ENCODE measurements around the gene PLD1.

Gene PLD1

DNA sequence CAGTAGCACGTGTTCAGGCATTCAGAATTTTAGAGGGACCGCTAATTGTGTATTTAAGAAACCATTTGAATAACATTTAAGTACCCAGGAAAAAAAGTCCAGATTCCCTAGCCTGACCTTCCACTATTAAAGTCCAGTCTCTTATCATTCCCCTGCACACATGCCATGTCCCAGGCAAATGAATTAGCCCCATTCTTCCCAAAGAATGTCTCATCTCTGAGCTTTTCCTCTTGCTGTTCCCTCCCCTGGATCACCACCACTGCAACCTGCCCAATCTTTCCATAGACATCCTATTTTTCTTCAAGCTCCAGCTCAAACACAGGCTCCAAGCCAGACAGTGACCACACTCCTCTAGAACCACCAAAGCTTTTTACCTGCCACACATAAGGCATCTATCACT, 25.9 kb downstream of the PLD1 start:
- no peak overlapping the region for H3K4me3 ChIP-seq (ENCODE audit: low read depth, low read length)
- DNase-seq (ENCODE audit: low read depth), result no peak
- TF ChIP-seq, protein P1, sequence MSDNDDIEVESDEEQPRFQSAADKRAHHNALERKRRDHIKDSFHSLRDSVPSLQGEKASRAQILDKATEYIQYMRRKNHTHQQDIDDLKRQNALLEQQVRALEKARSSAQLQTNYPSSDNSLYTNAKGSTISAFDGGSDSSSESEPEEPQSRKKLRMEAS (IDR thresholded peaks at IDR 0.05; ENCODE audit: low read depth, low read length), result no peak
- TF ChIP-seq POLR2A (IDR thresholded peaks at IDR 0.05; ENCODE audit: extremely low read depth, insufficient read length), result no peak
- no peak for TF ChIP-seq MYC (IDR thresholded peaks at IDR 0.05; ENCODE audit: low read depth, low read length)
- TF ChIP-seq, protein P2, sequence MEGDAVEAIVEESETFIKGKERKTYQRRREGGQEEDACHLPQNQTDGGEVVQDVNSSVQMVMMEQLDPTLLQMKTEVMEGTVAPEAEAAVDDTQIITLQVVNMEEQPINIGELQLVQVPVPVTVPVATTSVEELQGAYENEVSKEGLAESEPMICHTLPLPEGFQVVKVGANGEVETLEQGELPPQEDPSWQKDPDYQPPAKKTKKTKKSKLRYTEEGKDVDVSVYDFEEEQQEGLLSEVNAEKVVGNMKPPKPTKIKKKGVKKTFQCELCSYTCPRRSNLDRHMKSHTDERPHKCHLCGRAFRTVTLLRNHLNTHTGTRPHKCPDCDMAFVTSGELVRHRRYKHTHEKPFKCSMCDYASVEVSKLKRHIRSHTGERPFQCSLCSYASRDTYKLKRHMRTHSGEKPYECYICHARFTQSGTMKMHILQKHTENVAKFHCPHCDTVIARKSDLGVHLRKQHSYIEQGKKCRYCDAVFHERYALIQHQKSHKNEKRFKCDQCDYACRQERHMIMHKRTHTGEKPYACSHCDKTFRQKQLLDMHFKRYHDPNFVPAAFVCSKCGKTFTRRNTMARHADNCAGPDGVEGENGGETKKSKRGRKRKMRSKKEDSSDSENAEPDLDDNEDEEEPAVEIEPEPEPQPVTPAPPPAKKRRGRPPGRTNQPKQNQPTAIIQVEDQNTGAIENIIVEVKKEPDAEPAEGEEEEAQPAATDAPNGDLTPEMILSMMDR (IDR thresholded peaks at IDR 0.05; ENCODE audit: low read depth, low read length), result no peak

DNA sequence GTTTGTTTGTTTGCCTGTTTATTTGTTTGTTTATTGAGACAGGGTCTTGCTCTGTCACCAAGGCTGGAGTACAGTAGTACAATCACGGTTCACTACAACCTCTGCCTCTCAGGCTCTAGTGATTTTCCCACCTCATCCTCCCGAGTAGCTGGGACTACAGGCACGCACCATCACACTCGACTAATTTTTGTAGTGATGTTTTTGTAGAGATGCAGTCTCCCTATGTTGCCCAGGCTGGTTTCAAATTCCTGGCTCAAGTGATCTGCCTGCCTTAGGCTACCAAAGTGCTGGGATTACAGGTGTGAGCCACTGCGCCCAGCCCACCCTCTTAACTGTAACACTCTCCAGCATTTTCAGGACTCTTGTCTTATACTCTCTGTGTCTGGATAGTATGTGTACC, 26.7 kb downstream of the PLD1 start:
- H3K4me3 ChIP-seq (ENCODE audit: low read depth, low read length), result no peak overlapping the region
- TF ChIP-seq, protein P1 (IDR thresholded peaks at IDR 0.05; ENCODE audit: low read depth, low read length), result no peak
- TF ChIP-seq POLR2A (IDR thresholded peaks at IDR 0.05; ENCODE audit: extremely low read depth, insufficient read length) (no peak), MYC (IDR thresholded peaks at IDR 0.05; ENCODE audit: low read depth, low read length) (no peak)
- TF ChIP-seq, protein P2 (IDR thresholded peaks at IDR 0.05; ENCODE audit: low read depth, low read length), result no peak
- no peak for DNase-seq (ENCODE audit: low read depth)

DNA sequence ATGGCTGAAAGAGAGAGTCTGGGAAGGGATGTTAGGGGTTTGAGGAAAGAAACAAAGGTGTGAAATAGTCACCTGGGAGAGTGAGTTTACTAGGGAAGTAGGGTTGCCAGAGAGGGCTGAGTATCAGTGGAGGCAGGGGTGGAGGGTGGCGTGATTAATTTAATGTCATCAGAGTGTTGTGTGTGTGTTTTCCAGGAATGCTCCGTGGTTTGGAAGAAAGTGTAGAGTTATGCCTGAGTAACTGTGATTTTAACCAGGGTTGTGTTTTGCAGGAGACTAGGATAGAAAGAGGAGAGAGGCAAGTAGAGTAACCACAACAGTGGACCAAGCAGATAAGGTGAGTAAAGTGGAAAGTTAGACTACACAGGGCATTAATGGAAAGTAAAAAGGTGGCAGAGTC, 27.2 kb downstream of the PLD1 start:
- no peak overlapping the region for H3K4me3 ChIP-seq (ENCODE audit: low read depth, low read length)
- no peak for TF ChIP-seq MYC (IDR thresholded peaks at IDR 0.05; ENCODE audit: low read depth, low read length)
- TF ChIP-seq, protein P2 (IDR thresholded peaks at IDR 0.05; ENCODE audit: low read depth, low read length), result no peak
- DNase-seq (ENCODE audit: low read depth), result no peak

DNA sequence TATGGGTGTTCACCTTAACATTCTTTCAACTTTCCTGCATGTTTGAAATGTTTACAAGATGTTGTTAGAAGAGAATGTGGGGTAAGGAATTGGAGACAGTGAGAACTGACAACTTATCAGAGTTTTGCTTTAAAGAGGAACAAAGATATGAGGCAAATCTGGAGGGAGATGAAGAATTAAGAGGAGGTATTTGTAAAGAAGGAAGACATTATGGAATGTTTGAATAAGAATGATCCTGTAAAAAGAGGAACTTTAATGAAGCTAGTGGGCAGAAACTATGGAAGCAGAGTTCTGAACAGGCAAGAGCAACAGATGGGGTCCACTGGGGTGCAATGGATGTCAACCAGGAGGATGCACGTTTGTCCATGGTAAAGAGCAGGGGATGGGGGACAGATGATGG, 27.7 kb downstream of the PLD1 start:
- TF ChIP-seq, protein P2 (IDR thresholded peaks at IDR 0.05; ENCODE audit: low read depth, low read length), result no peak
- TF ChIP-seq POLR2A (IDR thresholded peaks at IDR 0.05; ENCODE audit: extremely low read depth, insufficient read length) (no peak), MYC (IDR thresholded peaks at IDR 0.05; ENCODE audit: low read depth, low read length) (no peak)
- TF ChIP-seq, protein P1 (IDR thresholded peaks at IDR 0.05; ENCODE audit: low read depth, low read length), result no peak
- H3K4me3 ChIP-seq (ENCODE audit: low read depth, low read length), result no peak overlapping the region
- no peak for DNase-seq (ENCODE audit: low read depth)

DNA sequence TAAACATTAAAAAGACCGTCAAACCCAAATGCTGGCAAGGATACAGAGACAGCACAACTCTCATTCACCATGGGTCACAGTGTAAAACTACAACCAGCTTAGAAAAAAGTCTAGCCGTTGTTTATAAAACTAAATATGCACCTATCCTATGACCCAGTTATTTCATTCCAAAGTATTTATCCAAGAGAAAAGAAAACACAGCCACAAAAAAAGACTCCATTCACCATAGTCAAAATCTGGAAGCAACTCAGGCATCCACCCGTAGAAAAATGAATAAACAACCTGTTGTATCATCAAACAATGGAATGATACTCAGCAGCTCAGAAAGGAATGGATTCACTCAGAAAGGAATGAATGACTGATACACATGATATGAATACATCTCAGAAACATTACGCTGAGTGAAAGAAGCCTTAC, 28.6 kb downstream of the PLD1 start:
- no peak for TF ChIP-seq MYC (IDR thresholded peaks at IDR 0.05; ENCODE audit: low read depth, low read length)
- no peak for TF ChIP-seq POLR2A (IDR thresholded peaks at IDR 0.05; ENCODE audit: extremely low read depth, insufficient read length)
- TF ChIP-seq, protein P2 (IDR thresholded peaks at IDR 0.05; ENCODE audit: low read depth, low read length), result no peak
- TF ChIP-seq, protein P1 (IDR thresholded peaks at IDR 0.05; ENCODE audit: low read depth, low read length), result no peak
- no peak overlapping the region for H3K4me3 ChIP-seq (ENCODE audit: low read depth, low read length)
- no peak for DNase-seq (ENCODE audit: low read depth)

- no peak for DNase-seq (ENCODE audit: low read depth)
- no peak overlapping the region for H3K4me3 ChIP-seq (ENCODE audit: low read depth, low read length)
- TF ChIP-seq MYC (IDR thresholded peaks at IDR 0.05; ENCODE audit: low read depth, low read length), result no peak
- TF ChIP-seq, protein P2 (IDR thresholded peaks at IDR 0.05; ENCODE audit: low read depth, low read length), result no peak
- TF ChIP-seq POLR2A (IDR thresholded peaks at IDR 0.05; ENCODE audit: extremely low read depth, insufficient read length), result no peak
- TF ChIP-seq, protein P1 (IDR thresholded peaks at IDR 0.05; ENCODE audit: low read depth, low read length), result no peak
Measured at GRCh38 chr3:171778493-171778892, 31.8 kb downstream of the PLD1 start.

Measured in NB4 (cell line).